HG03045 (cell line): ENCODE data around the gene C18orf54.
"Not testable (repeated sequence)": the region's sequence is repeated elsewhere in the genome, so short reads cannot be mapped to it uniquely, and the experiment has no call there.

ENCODE experiments used
- ATAC-seq: cut with Tn5 transposase; IDR thresholded peaks from one replicate; pipeline ENCODE4 v1.9.1; 2021; ENCODE audit warnings: mild to moderate bottlenecking, moderate library complexity; ENCODE audit not compliant: unreplicated experiment

The C18orf54 gene

GRCh38 chr18:54357660-54358494 is at the start of gene C18orf54, which contains the start of gene STARD6:
Gene C18orf54, plus strand, starts transcription at chr18:54357906. Its CDS starts 2,667 bp downstream, at chr18:54360573.
Gene STARD6, minus strand, starts transcription at chr18:54357858. Its CDS starts 3,285 bp downstream, at chr18:54354573.
- peak; percentile 95 for ATAC-seq

- ATAC-seq, result not testable (repeated sequence)
Observed at GRCh38 chr18:54309564-54309963, 48.1 kb upstream of the C18orf54 start.

GRCh38 chr18:54316071-54316820 is 41.5 kb upstream of the C18orf54 start:
- ATAC-seq, result no peak

GRCh38 chr18:54323561-54323960 is 34.1 kb upstream of the C18orf54 start:
- ATAC-seq, result no peak

- ATAC-seq, result no peak
Observed at GRCh38 chr18:54323970-54324369, 33.7 kb upstream of the C18orf54 start.

GRCh38 chr18:54327818-54328217 is 29.9 kb upstream of the C18orf54 start:
- no peak for ATAC-seq

GRCh38 chr18:54329787-54330186 is 27.9 kb upstream of the C18orf54 start:
- ATAC-seq, result no peak

GRCh38 chr18:54330768-54331548 is 26.7 kb upstream of the C18orf54 start:
- ATAC-seq, result no peak

GRCh38 chr18:54335638-54336173 is 22.0 kb upstream of the C18orf54 start:
- ATAC-seq, result no peak

GRCh38 chr18:54338230-54338629 is 19.5 kb upstream of the C18orf54 start:
- ATAC-seq, result no peak

- ATAC-seq, result no peak
Observed at GRCh38 chr18:54351186-54351585, 6.5 kb upstream of the C18orf54 start.

GRCh38 chr18:54357082-54357659 is 535 bp upstream of the C18orf54 start:
- no peak for ATAC-seq

GRCh38 chr18:54358495-54359040 is 862 bp downstream of the C18orf54 start:
- peak; percentile 13 for ATAC-seq

GRCh38 chr18:54359233-54359632 is 1.5 kb downstream of the C18orf54 start:
- ATAC-seq, result no peak

- no peak for ATAC-seq
Observed at GRCh38 chr18:54360406-54360805, 2.7 kb downstream of the C18orf54 start.

- no peak for ATAC-seq
Observed at GRCh38 chr18:54378057-54378456, 20.4 kb downstream of the C18orf54 start.

GRCh38 chr18:54381640-54382039 is 23.9 kb downstream of the C18orf54 start:
- no peak for ATAC-seq

- ATAC-seq, result no peak
Observed at GRCh38 chr18:54382076-54382475, 24.4 kb downstream of the C18orf54 start.

GRCh38 chr18:54382733-54383252 is 25.1 kb downstream of the C18orf54 start:
- no peak for ATAC-seq

GRCh38 chr18:54386043-54386442 is 28.3 kb downstream of the C18orf54 start:
- no peak for ATAC-seq
